IMR-90 (cell line): ENCODE results near the gene KDM1B.

Experiments used
- BHLHE40 ChIP-seq: fragments of 150-350 bp; IDR thresholded peaks from 2 replicates; pipeline ENCODE4 v1.6.1; 2016; ENCODE audit warnings: mild to moderate bottlenecking, low read depth, low read length
- MAFK ChIP-seq: IDR thresholded peaks from 2 replicates; pipeline ENCODE4 v1.6.1; 2012; ENCODE audit warnings: low read depth, low read length, improper control_type of control experiment
- POLR2A ChIP-seq: IDR thresholded peaks from 2 replicates; pipeline ENCODE4 v1.6.1; 2012; ENCODE audit warnings: mild to moderate bottlenecking, low read depth, low read length
- TF ChIP-seq, protein P1 (sequence below): conservative IDR thresholded peaks from 2 replicates; pipeline ENCODE4 v1.5.1; 2012; ENCODE audit warnings: mild to moderate bottlenecking, low read depth, low read length, improper control_type of control experiment

DNA sequence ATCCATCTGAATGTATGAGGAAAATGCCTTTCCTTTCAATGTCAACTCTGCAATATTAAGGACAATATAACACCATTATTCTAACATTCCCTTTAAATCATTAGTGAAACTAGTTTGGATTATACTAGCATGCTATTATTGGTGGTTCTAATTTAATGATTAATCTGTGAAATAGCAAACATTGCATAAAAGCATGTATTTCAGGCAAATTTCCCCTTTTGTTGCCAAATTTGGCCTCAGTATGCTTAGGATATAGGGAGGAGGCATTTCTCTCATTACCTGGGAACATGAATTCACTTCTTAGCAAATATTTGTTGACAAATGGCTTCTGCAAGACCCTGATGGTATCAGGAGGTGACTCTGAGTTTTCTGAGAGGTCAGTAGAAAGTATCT lies 1.9 kb upstream of the KDM1B start:
- TF ChIP-seq, protein P1, sequence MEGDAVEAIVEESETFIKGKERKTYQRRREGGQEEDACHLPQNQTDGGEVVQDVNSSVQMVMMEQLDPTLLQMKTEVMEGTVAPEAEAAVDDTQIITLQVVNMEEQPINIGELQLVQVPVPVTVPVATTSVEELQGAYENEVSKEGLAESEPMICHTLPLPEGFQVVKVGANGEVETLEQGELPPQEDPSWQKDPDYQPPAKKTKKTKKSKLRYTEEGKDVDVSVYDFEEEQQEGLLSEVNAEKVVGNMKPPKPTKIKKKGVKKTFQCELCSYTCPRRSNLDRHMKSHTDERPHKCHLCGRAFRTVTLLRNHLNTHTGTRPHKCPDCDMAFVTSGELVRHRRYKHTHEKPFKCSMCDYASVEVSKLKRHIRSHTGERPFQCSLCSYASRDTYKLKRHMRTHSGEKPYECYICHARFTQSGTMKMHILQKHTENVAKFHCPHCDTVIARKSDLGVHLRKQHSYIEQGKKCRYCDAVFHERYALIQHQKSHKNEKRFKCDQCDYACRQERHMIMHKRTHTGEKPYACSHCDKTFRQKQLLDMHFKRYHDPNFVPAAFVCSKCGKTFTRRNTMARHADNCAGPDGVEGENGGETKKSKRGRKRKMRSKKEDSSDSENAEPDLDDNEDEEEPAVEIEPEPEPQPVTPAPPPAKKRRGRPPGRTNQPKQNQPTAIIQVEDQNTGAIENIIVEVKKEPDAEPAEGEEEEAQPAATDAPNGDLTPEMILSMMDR, result no peak
- no peak for TF ChIP-seq BHLHE40
- TF ChIP-seq POLR2A, result no peak
- TF ChIP-seq MAFK, result no peak; the same call in 1 of the 2 replicates
